HG03196 (cell line): ENCODE results near the gene ATP1A2.

Experiments used
- ATAC-seq: cut with Tn5 transposase; IDR thresholded peaks from one replicate; pipeline ENCODE4 v1.9.1; 2021; ENCODE audit not compliant: unreplicated experiment

Gene ATP1A2

GRCh38 chr1:160115545-160116282 is at the start of gene ATP1A2:
ATP1A2 (plus strand) TSS chr1:160115759; CDS start chr1:160115862, 103 bp downstream.
- ATAC-seq, result no peak

GRCh38 chr1:160066829-160067745 is 48.5 kb upstream of the ATP1A2 start:
- no peak for ATAC-seq

- no peak for ATAC-seq
These were observed 47.3 kb upstream of the ATP1A2 start for GRCh38 chr1:160068225-160068624.

GRCh38 chr1:160069460-160070231 is 45.9 kb upstream of the ATP1A2 start, which contains the start of gene KCNJ10:
KCNJ10 (minus strand) TSS chr1:160070160; CDS start chr1:160042532, 27,628 bp downstream.
- ATAC-seq, result no peak

GRCh38 chr1:160070243-160071163 is 45.1 kb upstream of the ATP1A2 start:
- ATAC-seq, result no peak

- ATAC-seq, result no peak
These were observed 44.3 kb upstream of the ATP1A2 start for GRCh38 chr1:160071289-160071688.

GRCh38 chr1:160074865-160075264 is 40.7 kb upstream of the ATP1A2 start:
- ATAC-seq, result no peak

- no peak for ATAC-seq
These were observed 39.7 kb upstream of the ATP1A2 start for GRCh38 chr1:160075836-160076235.

- ATAC-seq, result no peak
These were observed 39.3 kb upstream of the ATP1A2 start for GRCh38 chr1:160076295-160076694.

GRCh38 chr1:160077486-160077885 is 38.1 kb upstream of the ATP1A2 start:
- ATAC-seq, result no peak

- peak; percentile 47 for ATAC-seq
These were observed 36.9 kb upstream of the ATP1A2 start for GRCh38 chr1:160078512-160079195.

- ATAC-seq, result no peak
These were observed 36.1 kb upstream of the ATP1A2 start for GRCh38 chr1:160079448-160079847.

GRCh38 chr1:160080381-160081100 is 35.0 kb upstream of the ATP1A2 start:
- no peak for ATAC-seq

GRCh38 chr1:160081261-160081936 is 34.2 kb upstream of the ATP1A2 start, which contains the start of gene KCNJ9:
KCNJ9 (plus strand) TSS chr1:160081538; CDS start chr1:160084031, 2,493 bp downstream.
- no peak for ATAC-seq

- ATAC-seq, result no peak
These were observed 33.1 kb upstream of the ATP1A2 start for GRCh38 chr1:160082487-160082886.

GRCh38 chr1:160082926-160083325 is 32.6 kb upstream of the ATP1A2 start:
- no peak for ATAC-seq

GRCh38 chr1:160083968-160084770 is 31.4 kb upstream of the ATP1A2 start:
- no peak for ATAC-seq
